Measurements from ENCODE around the gene PTPN21. TPM values are rescaled to one million over a fixed set of nuclear protein-coding genes. Genes with fewer than 3 reads are reported as not detected.

PTPN21 gene
- total and polyA plus RNA-seq, 2 donors (not counting 3 experiments of a cell fraction or from before 2014, with no cell fraction given), result 9.2 to 16.1 TPM

DNA sequence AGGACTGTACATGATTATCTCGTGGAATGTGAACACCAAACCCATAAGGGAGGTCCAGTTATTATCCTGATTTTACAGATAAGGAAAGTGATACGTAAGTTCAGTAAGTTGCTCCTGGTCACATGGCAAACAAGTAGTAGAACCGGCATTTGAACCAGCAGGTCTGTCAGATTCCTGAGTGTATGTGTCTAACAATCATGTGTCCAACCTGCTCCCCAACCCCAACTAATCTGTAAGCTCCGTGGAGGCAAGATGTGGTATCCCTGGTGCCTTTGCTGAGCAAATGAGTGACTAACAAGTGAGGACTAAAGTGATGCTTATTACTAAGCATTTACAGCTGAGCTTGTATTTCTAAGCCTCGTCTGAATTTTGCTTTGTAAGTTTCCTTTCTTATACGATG is 65.9 kb downstream of the PTPN21 start:
- POLR2A ChIA-PET, result no interaction called here
- H3K9ac ChIP-seq (replicated peaks; ENCODE audit: extremely low read depth, insufficient read depth, low read length), result no peak overlapping the region
- no peak for DNase-seq (ENCODE audit: low read depth, low spot score)
- H3K36me3 ChIP-seq (ENCODE audit: control insufficient read depth in 2 of 2, extremely low read depth in 1 of 2, insufficient read depth in 2 of 2, low read length in 2 of 2), result peaks cover 16 to 21% of the 10 kb centered on the region in 2 experiments
- H4K20me1 ChIP-seq (replicated peaks; ENCODE audit: control insufficient read depth, extremely low read depth, insufficient read depth, low read length), result no peaks in the 10 kb centered on the region
- no peak overlapping the region for H3K4me3 ChIP-seq (replicated peaks in 1 of 3; ENCODE audit: insufficient read depth in 1 of 3, low read depth in 1 of 3, low read length in 3 of 3)
- no peaks in the 10 kb centered on the region for H3K4me1 ChIP-seq (ENCODE audit: control insufficient read depth, extremely low read depth, insufficient read depth, low read length)
- H2AFZ ChIP-seq (ENCODE audit: low read depth, low read length), result no peak overlapping the region
- no peak for FAIRE-seq
- no TSS peak for BruUV-seq (replicated peaks)
- dilution Hi-C loops (cut with MboI; ENCODE audit: extremely low pct_ligation_motif_present, low sequenced_read_pairs), result no loop called here
- H3K4me2 ChIP-seq (ENCODE audit: insufficient read depth, low read length), result no peak overlapping the region
- no peaks in the 10 kb centered on the region for H3K9me3 ChIP-seq (replicated peaks; ENCODE audit: control insufficient read depth, insufficient read depth, low read length)
- CTCF ChIA-PET, result no interaction called here
- no peaks in the 10 kb centered on the region for H3K27me3 ChIP-seq (ENCODE audit: control insufficient read depth in 2 of 2, insufficient read depth in 2 of 2, low read length in 2 of 2)
- H3K9me1 ChIP-seq (replicated peaks; ENCODE audit: control insufficient read depth, extremely low read depth, insufficient read depth, low read length), result no peaks in the 10 kb centered on the region
- TF ChIP-seq JUN (IDR thresholded peaks at IDR 0.05; ENCODE audit: borderline replicate concordance, insufficient read depth, insufficient read length, low read depth) (no peak), FOS (IDR thresholded peaks at IDR 0.05; ENCODE audit: borderline replicate concordance, insufficient read depth, low read length) (no peak), GATA2 (IDR thresholded peaks at IDR 0.05; ENCODE audit: insufficient read depth, insufficient read length, low read depth, low read length) (no peak), POLR2AphosphoS5 (IDR thresholded peaks at IDR 0.05; ENCODE audit: insufficient read depth, low read depth, low read length) (no peak)
- TF ChIP-seq, protein P1, sequence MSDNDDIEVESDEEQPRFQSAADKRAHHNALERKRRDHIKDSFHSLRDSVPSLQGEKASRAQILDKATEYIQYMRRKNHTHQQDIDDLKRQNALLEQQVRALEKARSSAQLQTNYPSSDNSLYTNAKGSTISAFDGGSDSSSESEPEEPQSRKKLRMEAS (IDR thresholded peaks at IDR 0.05; ENCODE audit: insufficient read depth, insufficient read length), result no peak
- intact Hi-C loops (cut with micrococcal nuclease), result no loop called here
- no peaks in the 10 kb centered on the region for H3K79me2 ChIP-seq (ENCODE audit: control insufficient read depth, insufficient read depth, low read length)
- H3K27ac ChIP-seq (ENCODE audit: insufficient read depth, low read depth, low read length), result no peak overlapping the region

DNA sequence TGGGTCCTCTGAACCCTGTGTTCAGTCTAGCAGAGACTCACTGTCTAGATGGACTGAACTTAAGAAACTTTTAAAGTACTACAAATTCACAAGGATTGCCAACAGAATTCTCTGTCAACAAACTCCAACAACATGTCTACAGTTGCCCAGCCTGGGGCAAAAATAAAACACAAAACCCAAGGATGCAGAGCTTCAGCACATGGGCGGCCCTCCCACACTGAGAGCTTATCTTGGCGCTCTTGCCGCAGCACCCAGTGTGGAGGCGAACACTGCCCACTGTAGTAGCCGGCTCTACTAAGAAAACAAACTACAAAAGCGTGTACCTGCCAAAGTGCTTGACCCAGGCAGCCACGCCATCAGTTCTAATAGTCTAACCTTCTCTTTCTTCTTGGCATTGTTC is 66.7 kb downstream of the PTPN21 start:
- TF ChIP-seq, protein P2, sequence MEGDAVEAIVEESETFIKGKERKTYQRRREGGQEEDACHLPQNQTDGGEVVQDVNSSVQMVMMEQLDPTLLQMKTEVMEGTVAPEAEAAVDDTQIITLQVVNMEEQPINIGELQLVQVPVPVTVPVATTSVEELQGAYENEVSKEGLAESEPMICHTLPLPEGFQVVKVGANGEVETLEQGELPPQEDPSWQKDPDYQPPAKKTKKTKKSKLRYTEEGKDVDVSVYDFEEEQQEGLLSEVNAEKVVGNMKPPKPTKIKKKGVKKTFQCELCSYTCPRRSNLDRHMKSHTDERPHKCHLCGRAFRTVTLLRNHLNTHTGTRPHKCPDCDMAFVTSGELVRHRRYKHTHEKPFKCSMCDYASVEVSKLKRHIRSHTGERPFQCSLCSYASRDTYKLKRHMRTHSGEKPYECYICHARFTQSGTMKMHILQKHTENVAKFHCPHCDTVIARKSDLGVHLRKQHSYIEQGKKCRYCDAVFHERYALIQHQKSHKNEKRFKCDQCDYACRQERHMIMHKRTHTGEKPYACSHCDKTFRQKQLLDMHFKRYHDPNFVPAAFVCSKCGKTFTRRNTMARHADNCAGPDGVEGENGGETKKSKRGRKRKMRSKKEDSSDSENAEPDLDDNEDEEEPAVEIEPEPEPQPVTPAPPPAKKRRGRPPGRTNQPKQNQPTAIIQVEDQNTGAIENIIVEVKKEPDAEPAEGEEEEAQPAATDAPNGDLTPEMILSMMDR (IDR thresholded peaks at IDR 0.05; ENCODE audit: extremely low read depth in 1 of 2, insufficient read depth in 1 of 2, low read depth in 1 of 2, low read length in 2 of 2), result no peak
- no peak for TF ChIP-seq FOS (IDR thresholded peaks at IDR 0.05; ENCODE audit: borderline replicate concordance, insufficient read depth, low read length)
- TF ChIP-seq GATA2 (IDR thresholded peaks at IDR 0.05; ENCODE audit: insufficient read depth, insufficient read length, low read depth, low read length), result no peak
- no peak for TF ChIP-seq POLR2AphosphoS5 (IDR thresholded peaks at IDR 0.05; ENCODE audit: insufficient read depth, low read depth, low read length)
- no peak for TF ChIP-seq EZH2 (IDR thresholded peaks at IDR 0.05; ENCODE audit: borderline replicate concordance, low read depth, low read length, severe bottlenecking)
- TF ChIP-seq JUN (IDR thresholded peaks at IDR 0.05; ENCODE audit: borderline replicate concordance, insufficient read depth, insufficient read length, low read depth), result no peak
- TF ChIP-seq MYC (IDR thresholded peaks at IDR 0.05; ENCODE audit: low read depth, low read length), result no peak
- DNase-seq (ENCODE audit: low read depth, low spot score) (no peak), FAIRE-seq (no peak)
- Histone ChIP-seq H3K9me3 (replicated peaks; ENCODE audit: control insufficient read depth, insufficient read depth, low read length) (no peaks in the 10 kb centered on the region), H3K36me3 (ENCODE audit: control insufficient read depth in 2 of 2, extremely low read depth in 1 of 2, insufficient read depth in 2 of 2, low read length in 2 of 2) (peaks cover 16 to 21% of the 10 kb centered on the region in 2 experiments), H3K27ac (ENCODE audit: insufficient read depth, low read depth, low read length) (no peak overlapping the region), H2AFZ (ENCODE audit: low read depth, low read length) (no peak overlapping the region), H3K79me2 (ENCODE audit: control insufficient read depth, insufficient read depth, low read length) (no peaks in the 10 kb centered on the region), H4K20me1 (replicated peaks; ENCODE audit: control insufficient read depth, extremely low read depth, insufficient read depth, low read length) (no peaks in the 10 kb centered on the region), H3K9me1 (replicated peaks; ENCODE audit: control insufficient read depth, extremely low read depth, insufficient read depth, low read length) (no peaks in the 10 kb centered on the region), H3K4me1 (ENCODE audit: control insufficient read depth, extremely low read depth, insufficient read depth, low read length) (no peaks in the 10 kb centered on the region), H3K4me3 (replicated peaks in 1 of 3; ENCODE audit: insufficient read depth in 1 of 3, low read depth in 1 of 3, low read length in 3 of 3) (no peak overlapping the region), H3K9ac (replicated peaks; ENCODE audit: extremely low read depth, insufficient read depth, low read length) (no peak overlapping the region), H3K4me2 (ENCODE audit: insufficient read depth, low read length) (no peak overlapping the region), H3K27me3 (ENCODE audit: control insufficient read depth in 2 of 2, insufficient read depth in 2 of 2, low read length in 2 of 2) (no peaks in the 10 kb centered on the region)
- no TSS peak for BruUV-seq (replicated peaks)
- dilution Hi-C loops (cut with MboI; ENCODE audit: extremely low pct_ligation_motif_present, low sequenced_read_pairs), result no loop called here
- intact Hi-C loops (cut with micrococcal nuclease), result no loop called here
- CTCF ChIA-PET, result no interaction called here
- POLR2A ChIA-PET, result no interaction called here

Data from endothelial cell of umbilical vein (primary cell).